ENCODE results near the gene FHOD3.

FHOD3 gene

GRCh38 chr18:36296650-36297416 lies 680 bp upstream of the FHOD3 start:
- peak; percentile 88 for DNase-seq (ENCODE audit: low spot score)

DNA sequence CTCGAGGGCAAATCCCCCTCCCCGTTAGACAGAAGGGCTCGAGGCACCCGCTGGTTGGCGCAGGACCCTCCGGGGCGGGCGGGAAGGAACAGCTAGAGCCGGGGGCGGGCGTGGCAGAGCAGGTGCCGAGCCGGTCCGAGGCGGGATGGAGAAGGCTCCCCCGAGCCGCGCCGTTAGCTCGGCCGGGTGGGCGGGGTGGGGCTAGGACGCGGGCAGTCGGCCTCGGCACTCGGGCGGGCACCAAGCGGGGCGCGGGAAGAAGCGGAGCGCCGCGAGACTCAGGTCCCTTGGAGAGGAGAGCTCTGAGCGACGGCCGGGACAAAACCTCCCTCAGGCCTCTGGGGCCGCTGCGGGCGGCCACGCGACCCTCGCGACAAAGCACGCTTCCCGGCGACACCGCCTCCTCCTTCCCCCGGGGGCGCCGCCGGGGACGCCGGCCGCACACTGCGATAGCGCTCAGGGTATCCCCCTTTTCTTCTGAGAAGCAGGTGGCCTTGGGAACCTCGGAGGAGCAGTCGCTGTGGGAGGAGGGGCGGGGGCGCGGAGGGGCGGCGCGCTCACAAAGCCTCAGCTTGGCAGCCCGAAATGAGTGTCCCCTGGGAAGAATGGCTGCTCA lies 721 bp downstream of the FHOD3 start:
- DNase-seq (ENCODE audit: low spot score): peak; percentile 50

- no peak for DNase-seq (ENCODE audit: low spot score)
These were observed 1.5 kb downstream of the FHOD3 start for GRCh38 chr18:36299015-36299414.

DNA sequence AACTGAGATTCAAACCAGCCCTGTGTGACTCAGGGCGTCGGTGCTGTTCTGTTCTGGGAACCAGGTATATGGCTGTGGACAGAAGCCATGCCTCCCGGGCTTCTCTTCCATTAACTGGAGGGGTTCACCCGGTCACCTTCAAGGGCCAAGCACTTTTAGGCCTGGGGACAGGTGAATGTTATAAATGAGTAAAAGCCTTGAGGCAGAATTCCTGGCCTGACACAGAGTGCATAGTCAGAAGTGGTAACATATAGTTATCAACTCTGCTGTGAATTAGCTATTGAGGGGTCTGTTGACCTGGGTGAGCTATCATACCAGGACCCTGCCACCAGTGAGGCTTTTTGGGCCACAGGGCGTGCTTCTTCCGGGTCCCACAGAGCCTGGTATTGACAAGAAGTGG lies 2.7 kb downstream of the FHOD3 start:
- DNase-seq (ENCODE audit: low spot score): no peak

- DNase-seq (ENCODE audit: low spot score): no peak
These were observed 4.4 kb downstream of the FHOD3 start for GRCh38 chr18:36301884-36302283.

GRCh38 chr18:36302676-36303075 lies 5.2 kb downstream of the FHOD3 start:
- DNase-seq (ENCODE audit: low spot score): no peak

GRCh38 chr18:36303211-36303844 lies 5.8 kb downstream of the FHOD3 start:
- DNase-seq (ENCODE audit: low spot score): no peak

DNA sequence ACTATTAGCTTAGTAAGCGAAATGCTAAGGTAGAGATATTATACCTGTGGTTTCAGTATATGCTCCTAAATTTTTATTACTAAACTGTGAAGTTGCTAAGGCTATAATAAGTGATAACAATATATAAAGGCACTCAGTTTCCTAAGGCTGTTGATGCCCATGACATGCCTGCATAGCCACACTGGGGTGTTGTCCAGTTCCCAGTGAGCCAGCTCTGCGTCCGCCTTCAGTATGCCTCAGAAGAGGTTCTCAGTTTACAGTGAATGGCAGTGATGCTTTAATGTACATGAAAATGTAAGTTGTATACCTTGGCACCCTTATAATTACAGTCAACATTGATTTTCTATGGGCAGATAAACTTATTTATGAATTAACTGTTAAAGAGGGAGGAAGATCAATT lies 7.2 kb downstream of the FHOD3 start:
- no peak for DNase-seq (ENCODE audit: low spot score)

DNA sequence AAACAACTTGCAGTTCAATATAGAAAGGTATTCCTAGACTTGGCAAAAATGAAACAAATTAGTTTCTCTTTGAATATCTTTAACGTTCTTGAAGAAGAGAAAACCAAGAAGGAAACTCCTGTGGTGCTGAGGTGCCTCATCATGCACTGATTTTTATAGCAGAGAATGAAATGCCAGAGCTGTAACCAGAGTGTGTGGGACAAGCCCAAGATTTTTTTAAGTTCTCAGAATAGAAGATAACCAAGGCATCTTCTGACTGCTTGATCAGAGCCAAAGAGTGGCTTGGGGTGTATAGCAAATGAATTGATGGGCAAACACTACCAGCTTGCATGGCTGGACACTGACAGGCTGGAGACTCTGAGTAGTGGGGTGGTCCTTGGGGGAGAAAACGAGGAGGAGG lies 7.9 kb downstream of the FHOD3 start:
- no peak for DNase-seq (ENCODE audit: low spot score)

DNA sequence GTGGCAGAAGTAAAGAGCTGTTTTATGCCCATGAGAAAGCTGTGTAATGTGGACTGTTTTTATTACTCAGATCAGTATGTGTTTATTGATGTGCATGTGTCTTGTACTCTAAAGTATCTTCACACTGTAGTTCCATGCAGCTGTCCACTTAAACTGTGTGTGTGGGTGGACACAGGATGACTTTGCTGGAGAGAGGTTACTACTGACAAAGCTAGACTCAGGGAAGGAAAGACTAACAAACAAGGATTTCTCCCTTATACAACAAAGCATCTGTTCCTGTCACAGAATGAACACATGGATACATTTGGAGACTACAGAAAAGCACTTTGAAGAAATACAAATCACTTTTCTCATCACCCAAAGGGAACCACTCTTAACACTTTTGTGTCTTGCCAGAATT lies 10.0 kb downstream of the FHOD3 start:
- DNase-seq (ENCODE audit: low spot score): no peak

DNA sequence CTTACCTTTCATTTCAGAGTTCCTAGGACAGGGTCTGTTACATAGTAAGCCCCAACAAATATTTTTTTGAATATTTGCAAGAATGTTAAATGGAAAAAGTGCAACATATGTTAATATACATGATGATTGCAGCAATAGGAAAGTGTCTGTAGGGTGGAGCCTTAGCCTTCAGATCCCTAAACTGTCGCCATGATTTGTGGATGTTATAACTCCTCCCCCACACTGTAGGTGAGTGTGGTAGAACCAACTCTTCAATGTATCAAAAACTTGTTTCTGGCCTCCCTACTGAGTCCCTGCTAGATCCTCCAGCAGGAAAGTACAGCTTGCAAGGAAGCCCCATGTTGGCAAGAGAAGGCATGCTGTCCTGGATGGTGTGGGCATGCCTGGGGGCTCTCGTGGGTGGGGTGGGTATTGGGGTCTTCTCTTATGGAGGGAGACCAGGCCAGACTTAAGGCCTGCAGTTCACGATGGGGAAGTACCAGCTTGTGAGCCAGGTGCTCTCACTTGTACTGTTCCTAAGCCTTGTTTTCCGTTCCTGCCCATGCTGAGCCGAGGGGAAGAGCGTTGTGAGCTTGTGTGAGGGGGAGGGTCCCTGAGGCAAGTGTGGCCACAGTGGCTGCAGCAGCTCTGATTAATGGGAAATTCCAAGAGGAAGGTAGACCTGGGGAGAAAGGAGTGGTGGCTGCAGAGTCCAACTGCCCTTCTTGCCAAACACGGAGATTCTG lies 11.4 kb downstream of the FHOD3 start:
- DNase-seq (ENCODE audit: low spot score): no peak

DNA sequence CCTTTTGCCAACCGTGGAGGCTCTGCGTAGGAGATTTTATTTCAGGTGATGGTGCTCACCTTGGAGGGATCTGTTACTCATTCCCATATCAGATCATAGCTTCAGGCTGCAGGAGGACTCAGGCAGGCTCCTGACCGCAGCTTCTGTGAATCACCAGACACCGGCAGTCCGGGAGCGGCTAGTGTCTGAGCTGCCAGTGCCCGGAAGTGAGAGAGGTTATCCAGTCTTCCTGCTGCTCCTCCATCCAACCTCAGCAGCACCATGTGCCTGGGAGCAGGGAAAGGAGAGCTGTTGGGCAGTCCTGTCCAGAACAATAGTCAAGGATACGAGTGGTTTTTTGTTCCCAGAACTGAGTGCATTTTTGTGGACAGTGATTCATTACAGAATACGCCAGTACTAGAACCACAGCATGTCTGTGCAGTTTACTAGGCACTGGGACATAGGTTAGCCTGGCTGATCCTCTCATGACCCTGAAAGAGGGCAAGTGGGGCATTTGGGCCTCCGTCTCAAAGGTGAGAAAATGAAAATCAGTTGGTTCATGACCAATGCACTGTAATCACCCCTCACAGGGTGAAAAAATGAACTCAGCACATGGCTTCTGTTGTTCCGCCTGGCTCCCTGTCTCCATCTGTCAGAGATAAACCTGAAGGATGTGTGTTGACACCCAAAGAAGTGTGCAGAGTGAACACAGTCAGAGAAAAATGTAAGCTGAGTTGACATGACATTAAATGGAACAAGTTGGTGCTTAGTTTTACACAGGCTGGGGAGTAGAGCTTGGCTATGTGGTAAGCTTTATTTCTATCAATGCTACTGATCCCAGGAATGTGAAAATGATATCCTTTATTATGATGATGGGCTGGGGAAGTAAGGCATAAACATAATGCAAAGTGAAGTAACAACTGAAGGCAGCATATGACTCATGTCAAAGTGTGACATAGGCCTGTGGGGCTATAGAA lies 12.2 kb downstream of the FHOD3 start:
- peak; percentile 91 for DNase-seq (ENCODE audit: low spot score)

GRCh38 chr18:36311026-36311570 lies 13.6 kb downstream of the FHOD3 start:
- DNase-seq (ENCODE audit: low spot score): no peak

DNA sequence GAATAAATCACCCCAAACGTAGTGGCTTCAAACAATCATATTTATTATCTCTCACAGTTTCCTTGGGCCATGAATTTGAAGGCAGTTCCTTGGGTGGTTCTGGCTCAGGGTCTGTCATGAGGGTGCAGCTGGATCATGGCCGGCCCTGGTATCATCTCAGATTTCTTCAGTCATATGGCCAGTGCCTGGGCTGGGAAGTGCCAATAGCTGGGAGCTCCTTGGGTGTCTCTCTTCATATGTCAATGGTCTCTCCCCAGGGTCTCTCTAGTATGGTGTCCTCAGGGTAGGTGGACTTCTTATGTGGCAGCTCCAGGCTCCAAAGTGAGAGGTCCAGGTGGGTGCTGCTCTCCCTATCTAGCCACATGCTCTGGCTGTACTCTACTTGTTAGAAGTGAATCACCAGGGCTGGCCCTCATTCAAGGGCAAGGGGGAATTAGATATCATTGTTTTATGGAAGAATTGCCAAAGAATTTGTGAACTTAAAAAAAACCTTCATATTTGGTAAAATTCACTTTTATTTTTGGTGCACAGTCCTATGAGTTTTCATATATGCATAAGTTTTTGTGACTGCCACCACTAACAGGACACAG lies 15.4 kb downstream of the FHOD3 start:
- no peak for DNase-seq (ENCODE audit: low spot score)

- DNase-seq (ENCODE audit: low spot score): peak; percentile 60
These were observed 16.6 kb downstream of the FHOD3 start for GRCh38 chr18:36314098-36314497.

GRCh38 chr18:36314754-36315153 lies 17.2 kb downstream of the FHOD3 start:
- peak; percentile 61 for DNase-seq (ENCODE audit: low spot score)

DNA sequence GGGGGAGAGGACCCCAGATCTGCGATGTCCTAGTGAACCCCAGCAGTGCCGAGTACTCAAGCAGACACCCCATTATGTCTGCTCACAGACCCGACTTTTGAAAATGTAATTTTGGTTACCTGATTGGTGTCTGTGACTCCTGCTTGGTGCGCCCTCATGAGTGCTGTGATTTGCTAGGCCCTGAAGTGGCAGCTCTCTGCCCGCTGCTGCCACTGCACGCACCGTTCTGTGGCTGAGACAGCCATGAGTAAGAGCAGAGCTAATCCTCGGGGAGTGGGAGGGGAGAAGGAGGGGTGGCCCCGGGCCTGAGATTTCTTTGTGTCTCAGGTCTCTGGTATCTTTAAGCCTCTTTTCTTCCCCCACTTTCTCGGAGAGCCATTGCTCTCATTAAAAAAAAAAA lies 18.2 kb downstream of the FHOD3 start:
- peak; percentile 58 for DNase-seq (ENCODE audit: low spot score)

GRCh38 chr18:36316246-36316645 lies 18.7 kb downstream of the FHOD3 start:
- no peak for DNase-seq (ENCODE audit: low spot score)

- DNase-seq (ENCODE audit: low spot score): peak; percentile 32
These were observed 24.3 kb downstream of the FHOD3 start for GRCh38 chr18:36321658-36322407.

DNA sequence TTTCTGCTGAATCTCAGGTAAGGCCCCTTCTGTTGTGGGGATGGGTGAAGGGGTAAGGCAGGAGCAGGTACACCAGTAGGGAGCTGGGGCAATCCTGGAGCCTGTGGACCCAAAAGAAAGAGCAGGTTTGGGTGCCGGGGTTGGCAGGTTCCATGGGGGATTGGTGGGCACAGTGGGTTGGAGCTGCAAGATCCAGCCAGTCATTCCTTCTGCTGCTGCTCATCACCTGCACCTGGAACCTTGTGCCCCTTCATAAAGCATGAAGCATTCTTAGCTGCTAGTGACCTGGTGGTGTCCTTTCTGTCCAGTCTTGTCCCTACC lies 24.9 kb downstream of the FHOD3 start:
- no peak for DNase-seq (ENCODE audit: low spot score)
